Thymus (tissue), 11 donors: ENCODE measurements around the gene LRP2. TPM values are rescaled to one million over a fixed set of nuclear protein-coding genes. Genes with fewer than 3 reads are reported as not detected.
"Not testable (repeated sequence)": the region's sequence is repeated elsewhere in the genome, so short reads cannot be mapped to it uniquely, and the experiment has no call there.

ENCODE experiments used
- DNase-seq, 9 donors: peaks; one replicate each; pipeline ENCODE4 v3.0.0-alpha.2; 2013; ENCODE audit warnings: low spot score in 9 of 9, low read depth in 6 of 9, missing footprints in 1 of 9
- H3K27ac ChIP-seq, 2 donors: one replicate each; pipeline ENCODE4 v1.5.1; 2013; ENCODE audit warnings: control low read depth in 1 of 2, low read depth in 1 of 2, low read length in 1 of 2, mild to moderate bottlenecking in 1 of 2, moderate library complexity in 1 of 2
- H3K27me3 ChIP-seq, 2 donors: one replicate each; pipeline ENCODE4 v1.5.1; 2013; ENCODE audit warnings: low read length in 1 of 2; ENCODE audit not compliant: control insufficient read depth in 2 of 2, insufficient read depth in 1 of 2
- H3K36me3 ChIP-seq, 2 donors: one replicate each; pipeline ENCODE4 v1.5.1; 2013; ENCODE audit warnings: low read length in 1 of 2, mild to moderate bottlenecking in 1 of 2, moderate library complexity in 1 of 2; ENCODE audit not compliant: control insufficient read depth in 2 of 2, insufficient read depth in 2 of 2
- H3K4me1 ChIP-seq, 2 donors: one replicate each; pipeline ENCODE4 v1.5.1; 2013; ENCODE audit warnings: low read length in 2 of 2; ENCODE audit not compliant: control insufficient read depth in 2 of 2, insufficient read depth in 2 of 2
- H3K4me3 ChIP-seq, 2 donors: one replicate each; pipeline ENCODE4 v1.5.1; 2013; ENCODE audit warnings: low read length in 2 of 2, control low read depth in 1 of 2, mild to moderate bottlenecking in 1 of 2
- H3K9me3 ChIP-seq, 2 donors: one replicate each; pipeline ENCODE4 v1.5.1; 2013; ENCODE audit warnings: low read length in 1 of 2, mild to moderate bottlenecking in 1 of 2; ENCODE audit not compliant: control insufficient read depth in 2 of 2, insufficient read depth in 1 of 2
- WGBS: extraction: QIAGEN DNeasy Blood & Tissue Kit; methylation state at CpG from one replicate; pipeline ENCODE4 v1.1.7; 2013; 5-methylcytosine and 5-hydroxymethylcytosine counted together
- polyA plus RNA-seq: library from polyadenylated mRNA; stranded (reverse); fragments of 200-250 nt; gene quantifications from one replicate; pipeline ENCODE4 v1.2.3, GENCODE V29; 2013
- total RNA-seq: library from RNA; stranded (reverse); fragments of 120-200 nt; gene quantifications from one replicate; pipeline ENCODE4 v1.2.4, GENCODE V29; 2013
- donor health status: healthy.

Gene LRP2
- total and polyA plus RNA-seq, 2 donors, result 0.05 to 0.09 TPM

GRCh38 chr2:169330555-169331198, 31.7 kb downstream of the LRP2 start:
- no peak overlapping the region for H3K4me3 ChIP-seq
- no peaks in the 10 kb centered on the region for H3K9me3 ChIP-seq
- H3K36me3 ChIP-seq, result no peaks in the 10 kb centered on the region
- no peaks in the 10 kb centered on the region for H3K4me1 ChIP-seq
- no peak overlapping the region for H3K27ac ChIP-seq
- DNase-seq, result no peak
- WGBS, result 92% methylated on average over 6 of the region's 6 CpGs
- H3K27me3 ChIP-seq, result no peaks in the 10 kb centered on the region

GRCh38 chr2:169329688-169330554, 32.4 kb downstream of the LRP2 start:
- Histone ChIP-seq H3K27me3 (no peaks in the 10 kb centered on the region), H3K9me3 (no peaks in the 10 kb centered on the region), H3K27ac (no peak overlapping the region), H3K36me3 (no peaks in the 10 kb centered on the region), H3K4me3 (no peak overlapping the region), H3K4me1 (no peaks in the 10 kb centered on the region)
- no peak for DNase-seq
- WGBS, result 96% methylated on average over 8 of the region's 8 CpGs

- DNase-seq, result no peak
- Histone ChIP-seq H3K4me3 (no peak overlapping the region), H3K27ac (no peak overlapping the region), H3K27me3 (no peaks in the 10 kb centered on the region), H3K4me1 (no peaks in the 10 kb centered on the region), H3K9me3 (no peaks in the 10 kb centered on the region), H3K36me3 (no peaks in the 10 kb centered on the region)
- 98% methylated on average over 3 of the region's 3 CpGs for WGBS
Measured at GRCh38 chr2:169328785-169329184, 33.5 kb downstream of the LRP2 start.

DNA sequence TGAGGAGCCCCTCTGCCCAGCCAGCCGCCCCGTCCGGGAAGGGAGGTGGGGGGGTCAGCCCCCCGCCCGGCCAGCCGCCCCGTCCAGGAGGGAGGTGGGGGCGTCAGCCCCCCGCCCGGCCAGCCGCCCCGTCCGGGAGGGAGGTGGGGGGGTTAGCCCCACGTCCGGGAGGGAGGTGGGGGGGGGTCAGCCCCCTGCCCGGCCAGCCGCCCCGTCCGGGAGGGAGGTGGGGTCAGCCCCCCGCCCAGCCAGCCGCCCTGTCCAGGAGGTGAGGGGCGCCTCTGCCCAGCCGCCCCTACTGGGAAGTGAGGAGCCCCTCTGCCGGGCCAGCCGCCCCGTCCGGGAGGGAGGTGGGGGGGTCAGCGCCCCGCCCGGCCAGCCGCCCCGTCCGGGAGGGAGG, 34.5 kb downstream of the LRP2 start:
- not testable (repeated sequence) for H3K4me3 ChIP-seq, H3K9me3 ChIP-seq, H3K27me3 ChIP-seq, DNase-seq, H3K4me1 ChIP-seq, H3K36me3 ChIP-seq, H3K27ac ChIP-seq
- 96% methylated on average over 29 of the region's 33 CpGs for WGBS

DNA sequence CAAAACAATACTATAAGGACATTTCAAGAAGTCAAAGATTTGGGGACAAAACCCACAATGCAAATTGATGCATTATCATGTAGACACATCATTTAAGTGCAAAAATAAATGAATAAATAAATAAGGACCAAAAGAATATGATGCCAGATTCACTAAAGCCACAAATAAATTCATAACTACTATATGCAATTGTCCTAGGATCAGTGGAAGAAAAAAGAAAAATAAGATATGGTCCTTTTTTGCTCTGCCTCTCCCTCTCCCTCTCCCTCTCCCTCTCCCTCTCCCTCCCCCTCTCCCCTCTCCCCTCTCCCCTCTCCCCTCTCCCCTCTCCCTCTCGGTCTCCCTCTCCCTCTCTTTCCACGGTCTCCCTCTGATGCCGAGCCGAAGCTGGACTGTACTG, 36.4 kb downstream of the LRP2 start:
- H3K4me1 ChIP-seq, H3K4me3 ChIP-seq, H3K9me3 ChIP-seq, H3K36me3 ChIP-seq, DNase-seq, H3K27ac ChIP-seq, H3K27me3 ChIP-seq: not testable (repeated sequence)
- WGBS, result no CpG with 5 or more reads among the region's 4 CpGs

- 84% methylated on average over 5 of the region's 5 CpGs for WGBS
- no peaks in the 10 kb centered on the region for H3K36me3 ChIP-seq
- no peaks in the 10 kb centered on the region for H3K27me3 ChIP-seq
- no peaks in the 10 kb centered on the region for H3K9me3 ChIP-seq
- no peak overlapping the region for H3K4me3 ChIP-seq
- H3K4me1 ChIP-seq, result no peaks in the 10 kb centered on the region
- no peak overlapping the region for H3K27ac ChIP-seq
- no peak for DNase-seq
Measured at GRCh38 chr2:169324581-169325260, 37.6 kb downstream of the LRP2 start.

GRCh38 chr2:169323841-169324240, 38.5 kb downstream of the LRP2 start:
- no peak for DNase-seq
- WGBS, result 97% methylated on average over 2 of the region's 2 CpGs
- Histone ChIP-seq H3K36me3 (no peaks in the 10 kb centered on the region), H3K4me3 (no peak overlapping the region), H3K4me1 (no peaks in the 10 kb centered on the region), H3K27ac (no peak overlapping the region), H3K27me3 (no peaks in the 10 kb centered on the region), H3K9me3 (no peaks in the 10 kb centered on the region)

GRCh38 chr2:169320561-169320960, 41.8 kb downstream of the LRP2 start:
- Histone ChIP-seq H3K36me3 (no peaks in the 10 kb centered on the region), H3K9me3 (no peaks in the 10 kb centered on the region), H3K27me3 (no peaks in the 10 kb centered on the region), H3K4me3 (no peak overlapping the region), H3K27ac (no peak overlapping the region), H3K4me1 (no peaks in the 10 kb centered on the region)
- DNase-seq, result no peak
- 97% methylated on average over 6 of the region's 6 CpGs for WGBS

DNA sequence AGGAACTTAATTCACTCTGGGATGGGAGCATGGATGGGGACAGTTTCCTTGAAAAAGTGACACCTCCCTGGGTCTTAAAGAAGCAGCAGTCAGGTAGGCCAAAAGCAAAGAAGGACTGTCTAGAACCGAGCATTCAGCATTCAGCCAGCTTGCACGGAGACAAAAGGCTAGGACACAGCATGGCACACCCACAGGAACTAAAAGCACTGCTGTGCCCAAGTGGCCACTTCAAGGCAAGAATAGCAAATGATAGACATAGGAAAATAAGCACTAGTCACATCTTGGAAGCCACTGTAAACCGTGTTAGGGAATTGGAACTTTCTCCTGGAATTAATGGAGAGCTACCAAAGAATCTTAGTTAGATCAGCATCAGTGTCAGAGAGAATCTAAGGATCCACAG, 47.0 kb downstream of the LRP2 start:
- Histone ChIP-seq H3K4me1 (no peaks in the 10 kb centered on the region), H3K27me3 (no peaks in the 10 kb centered on the region), H3K36me3 (no peaks in the 10 kb centered on the region), H3K4me3 (no peak overlapping the region), H3K27ac (no peak overlapping the region), H3K9me3 (no peaks in the 10 kb centered on the region)
- 91% methylated on average over 3 of the region's 3 CpGs for WGBS
- no peak for DNase-seq
